ENCODE measurements around the gene DPF3. TPM values are rescaled to one million over a fixed set of nuclear protein-coding genes. Genes with fewer than 3 reads are reported as not detected.

DPF3 gene
- total and polyA plus RNA-seq, 7 experiments from 2014 or later = 0.07 to 5.5 (median 0.57) TPM; not detected in 1

GRCh38 chr14:72921396-72921795, 27.5 kb upstream of the DPF3 start:
- peaks cover 0 to 1% (median 0%) of the 10 kb centered on the region in 11 donors for H3K9me3 Mint-ChIP-seq
- peaks cover 6 to 64% (median 11%) of the 10 kb centered on the region in 5 donors for H3K27me3 Mint-ChIP-seq
- H3K27me3 ChIP-seq (ENCODE audit: control insufficient read depth in 2 of 2, insufficient read depth in 2 of 2, low read length in 2 of 2) = no peaks in the 10 kb centered on the region
- DNase-seq = no peak
- H3K9me3 ChIP-seq (ENCODE audit: control insufficient read depth in 2 of 3, low read length in 3 of 3) = no peaks in the 10 kb centered on the region
- H3K27ac ChIP-seq (ENCODE audit: low read depth, low read length) = no peak overlapping the region
- H3K36me3 Mint-ChIP-seq = no peaks in the 10 kb centered on the region
- intact Hi-C loops (cut with micrococcal nuclease) = no loop called here
- ChIA-PET POLR2A (no interaction called here), CTCF (no interaction called here)
- no peak for ATAC-seq
- no peaks in the 10 kb centered on the region for H3K36me3 ChIP-seq (ENCODE audit: control insufficient read depth in 2 of 3, insufficient read depth in 3 of 3, low read length in 3 of 3)
- no peaks in the 10 kb centered on the region for H3K4me1 ChIP-seq (ENCODE audit: control insufficient read depth in 2 of 2, insufficient read depth in 2 of 2, low read length in 2 of 2)
- H3K27ac Mint-ChIP-seq = no peak overlapping the region
- H3K4me3 Mint-ChIP-seq = no peak overlapping the region
- no peak overlapping the region for H3K4me3 ChIP-seq (ENCODE audit: low read length)
- peaks cover 0 to 12% (median 6%) of the 10 kb centered on the region in 7 donors for H3K4me1 Mint-ChIP-seq

DNA sequence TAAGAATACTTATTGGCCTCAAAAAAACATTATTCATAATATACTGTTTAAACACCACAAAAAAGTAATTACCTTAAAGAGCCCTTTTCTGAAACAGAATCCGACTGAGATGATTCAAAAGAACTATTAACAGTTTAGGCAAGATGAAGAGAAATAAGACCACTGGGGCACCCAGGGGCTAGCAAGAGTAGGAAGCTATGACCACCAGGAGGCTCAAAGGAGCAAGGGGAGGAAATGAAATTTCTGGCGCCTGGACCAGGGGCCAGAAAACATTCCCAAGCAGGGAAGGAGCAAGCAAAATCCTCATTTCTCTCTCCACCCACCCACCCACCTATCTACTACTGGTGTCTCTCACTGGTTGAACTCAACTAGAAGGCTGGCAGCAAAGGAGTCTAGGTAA, 26.1 kb upstream of the DPF3 start:
- CTCF ChIA-PET = no interaction called here

GRCh38 chr14:72917094-72917802, 23.3 kb upstream of the DPF3 start:
- no peak overlapping the region for H3K27ac Mint-ChIP-seq
- POLR2A ChIA-PET = no interaction called here

More for the DNA sequence above, 26.1 kb upstream of the DPF3 start:
- ATAC-seq = no peak
- no peaks in the 10 kb centered on the region for H3K36me3 ChIP-seq (ENCODE audit: control insufficient read depth in 2 of 3, insufficient read depth in 3 of 3, low read length in 3 of 3)
- no peaks in the 10 kb centered on the region for H3K36me3 Mint-ChIP-seq
- peaks cover 0 to 1% (median 0%) of the 10 kb centered on the region in 11 donors for H3K9me3 Mint-ChIP-seq
- H3K27ac Mint-ChIP-seq = no peak overlapping the region
- H3K4me1 Mint-ChIP-seq = peaks cover 0 to under 1% (median 0%) of the 10 kb centered on the region in 7 donors
- H3K27ac ChIP-seq (ENCODE audit: low read depth, low read length) = no peak overlapping the region
- H3K27me3 Mint-ChIP-seq = peaks cover 6 to 64% (median 11%) of the 10 kb centered on the region in 5 donors
- no peaks in the 10 kb centered on the region for H3K27me3 ChIP-seq (ENCODE audit: control insufficient read depth in 2 of 2, insufficient read depth in 2 of 2, low read length in 2 of 2)
- POLR2A ChIA-PET = no interaction called here
- intact Hi-C loops (cut with micrococcal nuclease) = no loop called here
- no peak overlapping the region for H3K4me3 ChIP-seq (ENCODE audit: low read length)
- no peak for DNase-seq
- no peaks in the 10 kb centered on the region for H3K9me3 ChIP-seq (ENCODE audit: control insufficient read depth in 2 of 3, low read length in 3 of 3)
- H3K4me3 Mint-ChIP-seq = no peak overlapping the region
- no peaks in the 10 kb centered on the region for H3K4me1 ChIP-seq (ENCODE audit: control insufficient read depth in 2 of 2, insufficient read depth in 2 of 2, low read length in 2 of 2)

GRCh38 chr14:72916174-72916573, 22.3 kb upstream of the DPF3 start:
- Histone ChIP-seq H3K4me3 (ENCODE audit: low read length) (no peak overlapping the region), H3K4me1 (ENCODE audit: control insufficient read depth in 2 of 2, insufficient read depth in 2 of 2, low read length in 2 of 2) (no peaks in the 10 kb centered on the region), H3K9me3 (ENCODE audit: control insufficient read depth in 2 of 3, low read length in 3 of 3) (no peaks in the 10 kb centered on the region), H3K27me3 (ENCODE audit: control insufficient read depth in 2 of 2, insufficient read depth in 2 of 2, low read length in 2 of 2) (no peaks in the 10 kb centered on the region), H3K27ac (ENCODE audit: low read depth, low read length) (no peak overlapping the region), H3K36me3 (ENCODE audit: control insufficient read depth in 2 of 3, insufficient read depth in 3 of 3, low read length in 3 of 3) (no peaks in the 10 kb centered on the region)
- POLR2A ChIA-PET = no interaction called here
- ATAC-seq (no peak), DNase-seq (no peak)
- peaks cover 0 to 5% (median 0%) of the 10 kb centered on the region in 7 donors for H3K4me1 Mint-ChIP-seq
- no peak overlapping the region for H3K4me3 Mint-ChIP-seq
- H3K36me3 Mint-ChIP-seq = no peaks in the 10 kb centered on the region
- intact Hi-C loops (cut with micrococcal nuclease) = no loop called here
- peaks cover 0 to 1% (median 0%) of the 10 kb centered on the region in 11 donors for H3K9me3 Mint-ChIP-seq
- peaks cover 7 to 64% (median 15%) of the 10 kb centered on the region in 5 donors for H3K27me3 Mint-ChIP-seq
- H3K27ac Mint-ChIP-seq = no peak overlapping the region
- CTCF ChIA-PET = no interaction called here

More at GRCh38 chr14:72917094-72917802, 23.3 kb upstream of the DPF3 start:
- Mint-ChIP-seq H3K4me1 (peaks cover 0 to 5% (median 0%) of the 10 kb centered on the region in 7 donors), H3K4me3 (no peak overlapping the region), H3K27me3 (peaks cover 7 to 72% (median 15%) of the 10 kb centered on the region in 5 donors), H3K36me3 (no peaks in the 10 kb centered on the region), H3K9me3 (peaks cover 0 to 1% (median 0%) of the 10 kb centered on the region in 11 donors)
- no peaks in the 10 kb centered on the region for H3K27me3 ChIP-seq (ENCODE audit: control insufficient read depth in 2 of 2, insufficient read depth in 2 of 2, low read length in 2 of 2)
- no peaks in the 10 kb centered on the region for H3K9me3 ChIP-seq (ENCODE audit: control insufficient read depth in 2 of 3, low read length in 3 of 3)
- intact Hi-C loops (cut with micrococcal nuclease) = no loop called here
- CTCF ChIA-PET = interaction anchor here (1.2 kb wide), 1 partner anchor 12 kb away, joined by 5 read pairs; no protein-coding TSS in a partner anchor
- no peaks in the 10 kb centered on the region for H3K36me3 ChIP-seq (ENCODE audit: control insufficient read depth in 2 of 3, insufficient read depth in 3 of 3, low read length in 3 of 3)
- ATAC-seq (no peak), DNase-seq (no peak)
- no peak overlapping the region for H3K4me3 ChIP-seq (ENCODE audit: low read length)
- no peaks in the 10 kb centered on the region for H3K4me1 ChIP-seq (ENCODE audit: control insufficient read depth in 2 of 2, insufficient read depth in 2 of 2, low read length in 2 of 2)
- no peak overlapping the region for H3K27ac ChIP-seq (ENCODE audit: low read depth, low read length)

DNA sequence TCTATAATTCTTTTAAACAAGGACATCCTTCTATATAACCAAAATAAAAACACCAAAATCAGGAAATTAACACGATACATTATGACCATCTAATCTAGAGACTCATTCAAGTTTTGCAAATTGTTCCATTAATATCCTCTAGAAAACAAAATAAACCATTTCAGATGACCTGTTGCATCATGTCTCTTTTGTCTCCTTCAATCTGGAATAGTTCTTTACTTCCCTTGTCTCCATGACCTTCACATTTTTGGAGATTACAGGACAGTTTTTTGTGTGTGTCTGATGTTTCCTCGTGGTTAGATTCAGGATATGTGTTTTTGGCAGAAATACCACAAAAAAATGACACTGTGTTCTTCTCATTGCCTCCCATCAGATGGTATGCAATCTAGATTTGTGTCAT, 19.9 kb upstream of the DPF3 start:
- Histone ChIP-seq H3K27me3 (ENCODE audit: control insufficient read depth in 2 of 2, insufficient read depth in 2 of 2, low read length in 2 of 2) (no peaks in the 10 kb centered on the region), H3K4me1 (ENCODE audit: control insufficient read depth in 2 of 2, insufficient read depth in 2 of 2, low read length in 2 of 2) (no peaks in the 10 kb centered on the region), H3K4me3 (ENCODE audit: low read length) (no peak overlapping the region), H3K27ac (ENCODE audit: low read depth, low read length) (no peak overlapping the region), H3K36me3 (ENCODE audit: control insufficient read depth in 2 of 3, insufficient read depth in 3 of 3, low read length in 3 of 3) (no peaks in the 10 kb centered on the region), H3K9me3 (ENCODE audit: control insufficient read depth in 2 of 3, low read length in 3 of 3) (no peaks in the 10 kb centered on the region)
- intact Hi-C loops (cut with micrococcal nuclease) = no loop called here
- ChIA-PET POLR2A (no interaction called here), CTCF (no interaction called here)
- Mint-ChIP-seq H3K9me3 (peaks cover 0 to 1% (median 0%) of the 10 kb centered on the region in 11 donors), H3K36me3 (no peaks in the 10 kb centered on the region), H3K4me1 (peaks cover 0 to 11% (median 0%) of the 10 kb centered on the region in 7 donors), H3K27me3 (peaks cover 0 to 57% (median 7%) of the 10 kb centered on the region in 5 donors), H3K27ac (no peak overlapping the region), H3K4me3 (no peak overlapping the region)
- ATAC-seq (no peak), DNase-seq (no peak)

DNA sequence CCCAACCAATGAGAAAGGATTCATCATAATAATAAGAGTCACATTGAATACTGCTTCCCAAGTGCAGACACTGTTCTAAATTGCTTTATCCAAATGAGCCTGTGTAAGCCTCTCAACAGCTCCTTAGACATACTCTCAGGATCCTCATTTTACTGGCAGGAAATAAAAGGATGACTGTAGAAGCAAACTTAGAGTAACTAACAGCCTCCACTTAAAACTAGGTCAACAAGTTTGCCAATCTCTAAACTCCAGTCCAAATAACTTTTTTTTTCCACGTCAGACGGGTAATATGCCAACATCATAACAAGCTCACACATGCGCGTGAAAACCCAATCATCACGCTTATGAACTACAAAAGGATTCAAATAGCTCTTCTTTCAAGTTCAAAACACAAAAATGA, 15.3 kb upstream of the DPF3 start:
- H3K4me1 Mint-ChIP-seq = peaks cover 0 to 28% (median 0%) of the 10 kb centered on the region in 7 donors
- CTCF ChIA-PET = interaction anchor here (0.8 to 2.6 kb wide), 4 partner anchors 31 to 403 kb away, joined by 3 to 18 read pairs (median 6); no protein-coding TSS in a partner anchor
- ATAC-seq (no peak), DNase-seq (no peak)
- intact Hi-C loops (cut with micrococcal nuclease) = loop anchor here (5.0 to 10.0 kb wide), 5 partner anchors 38 to 1187 kb away; no protein-coding TSS in a partner anchor
- peak overlapping the region in 1 of 9 donors; percentile 29 for H3K27ac Mint-ChIP-seq
- no peaks in the 10 kb centered on the region for H3K9me3 ChIP-seq (ENCODE audit: control insufficient read depth in 2 of 3, low read length in 3 of 3)
- H3K36me3 ChIP-seq (ENCODE audit: control insufficient read depth in 2 of 3, insufficient read depth in 3 of 3, low read length in 3 of 3) = no peaks in the 10 kb centered on the region
- H3K9me3 Mint-ChIP-seq = no peaks in the 10 kb centered on the region
- H3K4me3 ChIP-seq (ENCODE audit: low read length) = no peak overlapping the region
- no peak overlapping the region for H3K27ac ChIP-seq (ENCODE audit: low read depth, low read length)
- H3K27me3 Mint-ChIP-seq = peaks cover 2 to 46% (median 5%) of the 10 kb centered on the region in 5 donors
- no peak overlapping the region for H3K4me3 Mint-ChIP-seq
- POLR2A ChIA-PET = interaction anchor here (0.7 kb wide), 1 partner anchor 150 kb away, joined by 5 read pairs; no protein-coding TSS in a partner anchor
- H3K27me3 ChIP-seq (ENCODE audit: control insufficient read depth in 2 of 2, insufficient read depth in 2 of 2, low read length in 2 of 2) = no peaks in the 10 kb centered on the region
- H3K4me1 ChIP-seq (ENCODE audit: control insufficient read depth in 2 of 2, insufficient read depth in 2 of 2, low read length in 2 of 2) = no peaks in the 10 kb centered on the region
- no peaks in the 10 kb centered on the region for H3K36me3 Mint-ChIP-seq

Data from naive thymus-derived CD4-positive, alpha-beta T cell (primary cell).